Measurements from ENCODE around the gene CLDN4.

The CLDN4 gene

DNA sequence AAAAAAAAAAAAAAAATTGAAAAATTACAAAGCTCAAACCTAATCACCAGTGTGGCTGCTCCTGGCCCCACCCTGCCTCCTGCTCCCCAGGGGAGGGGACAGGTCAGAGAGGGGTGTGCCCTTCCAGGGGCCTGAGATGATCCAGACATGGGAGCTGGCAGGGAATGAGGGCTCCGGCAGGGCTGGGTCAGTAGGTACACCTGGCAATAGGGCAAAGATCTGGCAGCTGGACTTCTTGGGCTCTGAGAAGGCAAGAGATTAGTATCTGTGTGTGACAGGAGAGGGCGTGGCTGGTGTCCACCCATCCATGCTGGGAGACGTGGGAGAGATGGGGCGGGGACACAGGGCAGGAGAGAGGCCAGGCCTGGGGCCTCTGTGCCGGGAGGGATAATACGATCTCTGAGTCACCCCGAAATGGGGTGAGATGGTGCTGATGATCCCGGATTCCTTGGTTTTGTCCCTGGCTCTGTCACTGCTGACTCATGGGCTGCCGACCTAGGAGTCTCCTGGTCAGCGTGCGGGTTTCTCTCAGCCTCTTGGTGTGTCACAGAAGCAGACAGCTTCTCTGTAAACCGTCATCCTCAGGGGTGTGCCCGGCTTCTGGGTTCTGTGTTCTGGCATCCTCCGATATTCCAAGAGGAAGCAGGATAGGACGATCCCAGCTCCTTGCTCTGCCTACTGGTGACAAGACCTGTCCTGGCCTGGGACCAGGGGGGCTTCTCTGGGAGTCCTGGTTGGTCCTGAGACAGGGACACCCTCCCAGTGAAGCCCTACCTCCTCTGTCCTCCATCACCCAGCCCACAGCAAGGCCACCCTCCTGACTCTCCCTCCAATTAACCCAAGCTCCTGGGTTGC is 8.2 kb upstream of the CLDN4 start:
- no peak for DNase-seq (ENCODE audit: low read depth in 1 of 2, low spot score in 1 of 2)
- no peak overlapping the region for H3K27ac ChIP-seq (replicated peaks)

DNA sequence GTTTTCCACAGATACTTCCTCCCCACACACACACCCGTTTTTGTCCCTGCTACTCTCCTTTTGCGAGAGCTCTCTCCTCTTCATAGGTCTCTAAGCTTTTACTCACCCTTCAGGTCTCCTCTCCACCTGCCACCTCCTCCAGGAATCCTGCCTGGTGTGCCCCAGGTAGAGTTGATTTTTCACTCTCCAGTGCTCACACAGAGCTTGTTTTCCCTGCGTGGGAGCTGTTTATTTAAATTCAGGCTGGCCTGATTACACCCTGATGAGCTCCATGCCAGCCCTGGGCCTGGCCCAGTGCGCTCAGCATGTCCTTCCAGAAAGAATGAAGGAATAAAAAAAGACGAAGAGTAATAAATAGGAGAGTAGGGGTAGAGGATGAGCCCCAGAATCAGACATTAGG is 7.5 kb upstream of the CLDN4 start:
- no peak overlapping the region for H3K4me3 ChIP-seq (replicated peaks; ENCODE audit: insufficient read depth, low read length)
- H3K27ac ChIP-seq (replicated peaks) = no peak overlapping the region
- TF ChIP-seq SPI1 (IDR thresholded peaks at IDR 0.05; ENCODE audit: borderline replicate concordance, low read depth) (no peak), GABPA (IDR thresholded peaks at IDR 0.05; ENCODE audit: low read depth) (no peak), POLR2AphosphoS5 (IDR thresholded peaks at IDR 0.05; ENCODE audit: low read depth) (no peak)
- TF ChIP-seq, protein P1, sequence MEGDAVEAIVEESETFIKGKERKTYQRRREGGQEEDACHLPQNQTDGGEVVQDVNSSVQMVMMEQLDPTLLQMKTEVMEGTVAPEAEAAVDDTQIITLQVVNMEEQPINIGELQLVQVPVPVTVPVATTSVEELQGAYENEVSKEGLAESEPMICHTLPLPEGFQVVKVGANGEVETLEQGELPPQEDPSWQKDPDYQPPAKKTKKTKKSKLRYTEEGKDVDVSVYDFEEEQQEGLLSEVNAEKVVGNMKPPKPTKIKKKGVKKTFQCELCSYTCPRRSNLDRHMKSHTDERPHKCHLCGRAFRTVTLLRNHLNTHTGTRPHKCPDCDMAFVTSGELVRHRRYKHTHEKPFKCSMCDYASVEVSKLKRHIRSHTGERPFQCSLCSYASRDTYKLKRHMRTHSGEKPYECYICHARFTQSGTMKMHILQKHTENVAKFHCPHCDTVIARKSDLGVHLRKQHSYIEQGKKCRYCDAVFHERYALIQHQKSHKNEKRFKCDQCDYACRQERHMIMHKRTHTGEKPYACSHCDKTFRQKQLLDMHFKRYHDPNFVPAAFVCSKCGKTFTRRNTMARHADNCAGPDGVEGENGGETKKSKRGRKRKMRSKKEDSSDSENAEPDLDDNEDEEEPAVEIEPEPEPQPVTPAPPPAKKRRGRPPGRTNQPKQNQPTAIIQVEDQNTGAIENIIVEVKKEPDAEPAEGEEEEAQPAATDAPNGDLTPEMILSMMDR (IDR thresholded peaks at IDR 0.05; ENCODE audit: insufficient read depth, low read length) = no peak
- TF ChIP-seq, protein P2, sequence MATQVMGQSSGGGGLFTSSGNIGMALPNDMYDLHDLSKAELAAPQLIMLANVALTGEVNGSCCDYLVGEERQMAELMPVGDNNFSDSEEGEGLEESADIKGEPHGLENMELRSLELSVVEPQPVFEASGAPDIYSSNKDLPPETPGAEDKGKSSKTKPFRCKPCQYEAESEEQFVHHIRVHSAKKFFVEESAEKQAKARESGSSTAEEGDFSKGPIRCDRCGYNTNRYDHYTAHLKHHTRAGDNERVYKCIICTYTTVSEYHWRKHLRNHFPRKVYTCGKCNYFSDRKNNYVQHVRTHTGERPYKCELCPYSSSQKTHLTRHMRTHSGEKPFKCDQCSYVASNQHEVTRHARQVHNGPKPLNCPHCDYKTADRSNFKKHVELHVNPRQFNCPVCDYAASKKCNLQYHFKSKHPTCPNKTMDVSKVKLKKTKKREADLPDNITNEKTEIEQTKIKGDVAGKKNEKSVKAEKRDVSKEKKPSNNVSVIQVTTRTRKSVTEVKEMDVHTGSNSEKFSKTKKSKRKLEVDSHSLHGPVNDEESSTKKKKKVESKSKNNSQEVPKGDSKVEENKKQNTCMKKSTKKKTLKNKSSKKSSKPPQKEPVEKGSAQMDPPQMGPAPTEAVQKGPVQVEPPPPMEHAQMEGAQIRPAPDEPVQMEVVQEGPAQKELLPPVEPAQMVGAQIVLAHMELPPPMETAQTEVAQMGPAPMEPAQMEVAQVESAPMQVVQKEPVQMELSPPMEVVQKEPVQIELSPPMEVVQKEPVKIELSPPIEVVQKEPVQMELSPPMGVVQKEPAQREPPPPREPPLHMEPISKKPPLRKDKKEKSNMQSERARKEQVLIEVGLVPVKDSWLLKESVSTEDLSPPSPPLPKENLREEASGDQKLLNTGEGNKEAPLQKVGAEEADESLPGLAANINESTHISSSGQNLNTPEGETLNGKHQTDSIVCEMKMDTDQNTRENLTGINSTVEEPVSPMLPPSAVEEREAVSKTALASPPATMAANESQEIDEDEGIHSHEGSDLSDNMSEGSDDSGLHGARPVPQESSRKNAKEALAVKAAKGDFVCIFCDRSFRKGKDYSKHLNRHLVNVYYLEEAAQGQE (IDR thresholded peaks at IDR 0.05; ENCODE audit: insufficient replicate concordance, low read depth) = no peak
- no peaks in the 10 kb centered on the region for H3K27me3 ChIP-seq (ENCODE audit: insufficient read depth, poor library complexity, severe bottlenecking)
- no peak for DNase-seq (ENCODE audit: low read depth in 1 of 2, low spot score in 1 of 2)

More for the DNA sequence above, 8.2 kb upstream of the CLDN4 start:
- TF ChIP-seq, protein P1 (IDR thresholded peaks at IDR 0.05; ENCODE audit: insufficient read depth, low read length) = no peak
- TF ChIP-seq SPI1 (IDR thresholded peaks at IDR 0.05; ENCODE audit: borderline replicate concordance, low read depth) = no peak
- TF ChIP-seq GABPA (IDR thresholded peaks at IDR 0.05; ENCODE audit: low read depth) = no peak
- TF ChIP-seq POLR2AphosphoS5 (IDR thresholded peaks at IDR 0.05; ENCODE audit: low read depth) = no peak
- TF ChIP-seq, protein P2 (IDR thresholded peaks at IDR 0.05; ENCODE audit: insufficient replicate concordance, low read depth) = no peak
- Histone ChIP-seq H3K27me3 (ENCODE audit: insufficient read depth, poor library complexity, severe bottlenecking) (no peaks in the 10 kb centered on the region), H3K4me3 (replicated peaks; ENCODE audit: insufficient read depth, low read length) (no peak overlapping the region)

DNA sequence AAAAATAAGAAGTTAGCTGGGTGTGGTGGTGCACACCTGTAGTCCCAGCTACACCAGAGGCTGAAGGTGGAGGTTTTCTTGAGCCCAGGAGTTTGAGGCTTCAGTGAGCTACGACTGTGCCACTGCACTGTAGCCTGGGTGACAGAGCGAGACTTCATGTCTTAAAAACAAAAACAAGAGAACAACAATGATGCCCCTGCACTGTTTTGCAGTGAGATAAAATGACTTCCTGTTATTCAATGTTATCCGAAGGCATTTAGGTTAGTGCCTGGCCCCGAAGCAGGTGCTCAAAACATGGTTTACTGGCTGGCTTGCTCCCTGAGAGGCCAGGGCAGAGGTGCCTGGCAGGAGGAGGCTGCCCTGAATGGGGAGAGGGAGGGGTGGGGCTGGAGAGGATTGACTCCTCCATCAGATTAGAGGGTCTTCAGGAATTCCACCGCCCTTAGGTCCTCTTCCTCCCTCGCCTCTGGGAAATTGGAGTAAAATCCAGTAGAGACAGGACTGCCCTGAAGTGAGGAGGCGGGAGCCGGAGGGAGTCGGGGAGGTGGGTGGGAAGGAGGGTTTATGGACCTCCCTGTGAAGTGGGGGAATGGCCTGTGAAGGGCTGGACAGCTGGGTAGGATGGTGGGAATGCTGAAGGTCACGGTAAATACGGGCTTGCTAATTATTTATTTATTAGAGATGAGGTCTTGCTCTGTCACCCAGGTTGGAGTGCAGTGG is 6.8 kb upstream of the CLDN4 start:
- TF ChIP-seq SPI1 (IDR thresholded peaks at IDR 0.05; ENCODE audit: borderline replicate concordance, low read depth) = no peak
- TF ChIP-seq GABPA (IDR thresholded peaks at IDR 0.05; ENCODE audit: low read depth) = no peak
- TF ChIP-seq, protein P1 (IDR thresholded peaks at IDR 0.05; ENCODE audit: insufficient read depth, low read length) = no peak
- TF ChIP-seq POLR2AphosphoS5 (IDR thresholded peaks at IDR 0.05; ENCODE audit: low read depth) = no peak
- DNase-seq (ENCODE audit: low read depth in 1 of 2, low spot score in 1 of 2) = no peak
- no peak overlapping the region for H3K27ac ChIP-seq (replicated peaks)
- no peak overlapping the region for H3K4me3 ChIP-seq (replicated peaks; ENCODE audit: insufficient read depth, low read length)
- H3K27me3 ChIP-seq (ENCODE audit: insufficient read depth, poor library complexity, severe bottlenecking) = no peaks in the 10 kb centered on the region
